T-helper 2 cell treated with Interferon-gamma antibody and Interleukin-4, amounts not matched to agents 5 μg/mL and 100 μg/mL, for 36 hours (primary cell): ENCODE data around the gene KCNC3.

Source experiments
- DNase-seq: peaks from one replicate; pipeline ENCODE4 v3.0.0; 2021; ENCODE audit warnings: low spot score
- H3K27ac Mint-ChIP-seq: one replicate; pipeline ENCODE4 v1.8.0; 2021; ENCODE audit warnings: mild to moderate bottlenecking, mixed read lengths
- H3K27me3 Mint-ChIP-seq: one replicate; pipeline ENCODE4 v1.8.0; 2021; ENCODE audit warnings: low read depth, mixed read lengths
- H3K36me3 Mint-ChIP-seq: one replicate; pipeline ENCODE4 v1.8.0; 2021; ENCODE audit warnings: low read depth, mixed read lengths
- H3K4me1 Mint-ChIP-seq: one replicate; pipeline ENCODE4 v1.8.0; 2021; ENCODE audit warnings: low read depth, mixed read lengths
- H3K4me3 Mint-ChIP-seq: one replicate; pipeline ENCODE4 v1.8.0; 2022; ENCODE audit warnings: mild to moderate bottlenecking, moderate library complexity, mixed read lengths
- H3K9me3 Mint-ChIP-seq: one replicate; pipeline ENCODE4 v1.8.0; 2021; ENCODE audit warnings: mixed read lengths

The KCNC3 gene

DNA sequence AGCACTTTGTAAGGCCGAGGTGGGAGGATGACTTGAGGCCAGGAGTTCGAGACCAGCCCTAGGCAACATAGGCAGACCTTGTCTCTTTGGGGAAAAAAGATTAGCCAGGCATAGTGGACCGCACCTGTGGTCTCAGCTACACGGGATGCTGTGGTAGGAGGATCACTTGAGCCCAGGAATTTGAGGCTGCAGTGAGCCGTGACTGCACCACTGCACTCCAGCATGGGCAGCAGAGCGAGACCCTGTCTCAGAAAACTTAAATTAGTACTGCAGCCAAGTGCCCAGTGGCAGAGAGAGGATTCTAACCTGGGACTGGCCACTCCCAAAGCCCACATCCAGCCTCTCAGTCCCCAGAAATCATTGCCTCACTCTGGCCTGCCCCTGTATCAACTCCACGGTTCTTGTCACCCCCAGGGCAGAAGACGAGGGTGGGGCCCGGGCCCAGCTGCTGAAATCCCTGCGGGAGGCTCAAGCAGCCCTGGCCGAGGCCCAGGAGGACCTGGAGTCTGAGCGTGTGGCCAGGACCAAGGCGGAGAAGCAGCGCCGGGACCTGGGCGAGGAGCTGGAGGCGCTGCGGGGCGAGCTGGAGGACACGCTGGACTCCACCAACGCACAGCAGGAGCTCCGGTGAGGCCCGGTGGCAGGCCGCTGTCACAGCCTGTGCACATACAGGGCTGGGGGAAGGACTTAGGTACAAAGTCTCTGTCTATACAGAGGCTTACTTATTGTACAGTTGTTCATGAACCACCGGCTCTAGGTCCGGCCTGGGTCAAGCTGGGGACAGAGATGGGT lies 53.4 kb downstream of the KCNC3 start:
- no peaks in the 10 kb centered on the region for H3K27me3 Mint-ChIP-seq
- no peak overlapping the region for H3K27ac Mint-ChIP-seq
- no peaks in the 10 kb centered on the region for H3K36me3 Mint-ChIP-seq
- H3K4me1 Mint-ChIP-seq = no peaks in the 10 kb centered on the region
- no peak for DNase-seq
- no peaks in the 10 kb centered on the region for H3K9me3 Mint-ChIP-seq
- H3K4me3 Mint-ChIP-seq = no peak overlapping the region

- Mint-ChIP-seq H3K36me3 (no peaks in the 10 kb centered on the region), H3K27me3 (no peaks in the 10 kb centered on the region), H3K4me1 (no peaks in the 10 kb centered on the region), H3K27ac (no peak overlapping the region), H3K9me3 (no peaks in the 10 kb centered on the region), H3K4me3 (no peak overlapping the region)
- no peak for DNase-seq
Observed at GRCh38 chr19:50273821-50274220, 55.4 kb downstream of the KCNC3 start.

GRCh38 chr19:50272263-50272897 lies 56.8 kb downstream of the KCNC3 start:
- no peaks in the 10 kb centered on the region for H3K4me1 Mint-ChIP-seq
- no peaks in the 10 kb centered on the region for H3K9me3 Mint-ChIP-seq
- H3K27me3 Mint-ChIP-seq = peaks cover 4% of the 10 kb centered on the region
- no peak for DNase-seq
- H3K4me3 Mint-ChIP-seq = no peak overlapping the region
- no peaks in the 10 kb centered on the region for H3K36me3 Mint-ChIP-seq
- no peak overlapping the region for H3K27ac Mint-ChIP-seq

DNA sequence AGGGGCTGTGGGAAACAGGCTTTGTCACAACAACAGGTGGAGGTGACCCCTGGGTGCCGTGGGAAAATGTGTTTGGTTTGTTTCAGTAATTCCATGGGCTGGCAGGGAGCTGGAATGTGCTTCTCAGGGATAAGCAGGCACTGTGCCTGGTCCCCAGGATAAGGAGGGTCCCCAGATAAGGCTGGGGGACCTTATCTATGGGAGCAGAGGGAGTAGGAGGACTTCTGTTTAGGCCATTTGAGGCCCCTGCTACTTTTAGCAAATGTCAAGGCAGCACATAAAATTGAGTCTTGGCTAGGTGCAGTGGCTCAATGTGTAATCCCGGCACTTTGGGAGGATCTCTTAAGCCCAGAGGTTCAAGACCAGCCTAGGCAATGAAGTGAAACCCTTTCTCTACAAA lies 59.5 kb downstream of the KCNC3 start:
- H3K27ac Mint-ChIP-seq = no peak overlapping the region
- no peaks in the 10 kb centered on the region for H3K4me1 Mint-ChIP-seq
- no peaks in the 10 kb centered on the region for H3K9me3 Mint-ChIP-seq

DNA sequence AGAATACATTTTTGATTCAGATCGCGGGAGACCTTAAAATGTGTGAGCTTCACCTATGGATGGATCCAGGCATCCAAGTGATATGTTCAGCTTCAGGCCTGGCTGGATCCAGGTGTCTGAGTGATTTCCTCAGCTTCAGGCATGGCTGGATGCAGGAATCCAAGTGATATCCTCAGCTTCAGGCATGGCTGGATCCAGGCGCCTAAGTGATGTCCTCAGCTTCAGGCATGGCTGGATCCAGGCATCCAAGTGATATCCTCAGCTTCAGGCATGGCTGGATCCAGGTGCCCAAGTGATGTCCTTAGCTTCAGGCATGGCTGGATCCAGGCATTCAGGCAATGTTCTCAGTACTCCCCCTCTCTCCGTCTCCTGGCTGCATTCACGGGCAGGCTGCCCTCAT lies 60.7 kb downstream of the KCNC3 start:
- Mint-ChIP-seq H3K4me1 (no peaks in the 10 kb centered on the region), H3K4me3 (no peak overlapping the region), H3K27me3 (peaks cover 4% of the 10 kb centered on the region), H3K9me3 (no peaks in the 10 kb centered on the region), H3K36me3 (no peaks in the 10 kb centered on the region), H3K27ac (no peak overlapping the region)
- no peak for DNase-seq

More for the DNA sequence above, 59.5 kb downstream of the KCNC3 start:
- H3K27me3 Mint-ChIP-seq = peaks cover 4% of the 10 kb centered on the region
- DNase-seq = no peak
- H3K36me3 Mint-ChIP-seq = no peaks in the 10 kb centered on the region
- no peak overlapping the region for H3K4me3 Mint-ChIP-seq

- Mint-ChIP-seq H3K27ac (no peak overlapping the region), H3K27me3 (peaks cover 4% of the 10 kb centered on the region), H3K4me1 (no peaks in the 10 kb centered on the region), H3K4me3 (no peak overlapping the region), H3K36me3 (no peaks in the 10 kb centered on the region), H3K9me3 (no peaks in the 10 kb centered on the region)
- no peak for DNase-seq
Observed at GRCh38 chr19:50268041-50268440, 61.1 kb downstream of the KCNC3 start.

DNA sequence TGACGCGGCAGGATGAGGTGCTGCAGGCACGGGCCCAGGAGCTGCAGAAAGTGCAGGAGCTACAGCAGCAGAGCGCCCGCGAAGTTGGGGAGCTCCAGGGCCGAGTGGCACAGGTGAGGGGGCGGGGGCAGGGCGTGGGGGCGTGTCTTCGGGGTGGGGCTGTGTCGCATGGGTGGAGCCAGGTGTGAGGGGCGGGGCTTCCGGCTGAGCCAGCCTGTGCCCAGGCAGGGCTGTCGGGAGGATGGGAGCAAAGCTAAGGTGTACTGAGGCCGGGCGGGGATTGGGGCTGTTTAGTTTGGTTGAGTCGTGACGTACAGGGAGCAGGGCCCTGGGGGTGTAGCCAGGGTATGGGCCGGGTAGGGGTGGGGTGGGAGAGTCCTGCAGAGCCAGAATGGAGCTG lies 62.3 kb downstream of the KCNC3 start:
- no peak for DNase-seq
- peaks cover 4% of the 10 kb centered on the region for H3K27me3 Mint-ChIP-seq
- no peaks in the 10 kb centered on the region for H3K36me3 Mint-ChIP-seq
- no peak overlapping the region for H3K27ac Mint-ChIP-seq
- H3K4me3 Mint-ChIP-seq = no peak overlapping the region
- H3K9me3 Mint-ChIP-seq = no peaks in the 10 kb centered on the region
- no peaks in the 10 kb centered on the region for H3K4me1 Mint-ChIP-seq

DNA sequence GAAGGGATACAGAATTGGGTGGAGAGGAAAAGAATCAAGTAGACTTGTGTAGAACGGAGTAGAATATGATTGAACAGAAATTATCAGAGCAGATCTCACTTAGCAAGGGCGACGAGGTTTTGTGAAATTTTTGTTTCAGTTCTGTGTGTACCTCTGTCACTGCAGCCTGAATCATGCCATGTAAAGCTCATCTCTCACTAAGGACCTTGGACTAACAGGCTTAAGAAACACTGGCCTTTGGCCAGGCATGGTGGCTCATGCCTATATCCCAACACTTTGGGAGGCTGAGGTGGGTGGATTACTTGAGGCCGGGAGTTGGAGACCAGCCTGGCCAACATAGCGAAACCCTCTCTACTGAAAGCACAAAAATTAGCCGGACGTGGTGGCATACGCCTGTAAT lies 63.1 kb downstream of the KCNC3 start:
- Mint-ChIP-seq H3K27ac (no peak overlapping the region), H3K4me1 (no peaks in the 10 kb centered on the region), H3K9me3 (no peaks in the 10 kb centered on the region), H3K27me3 (peaks cover 4% of the 10 kb centered on the region), H3K36me3 (no peaks in the 10 kb centered on the region), H3K4me3 (no peak overlapping the region)
- DNase-seq = no peak

DNA sequence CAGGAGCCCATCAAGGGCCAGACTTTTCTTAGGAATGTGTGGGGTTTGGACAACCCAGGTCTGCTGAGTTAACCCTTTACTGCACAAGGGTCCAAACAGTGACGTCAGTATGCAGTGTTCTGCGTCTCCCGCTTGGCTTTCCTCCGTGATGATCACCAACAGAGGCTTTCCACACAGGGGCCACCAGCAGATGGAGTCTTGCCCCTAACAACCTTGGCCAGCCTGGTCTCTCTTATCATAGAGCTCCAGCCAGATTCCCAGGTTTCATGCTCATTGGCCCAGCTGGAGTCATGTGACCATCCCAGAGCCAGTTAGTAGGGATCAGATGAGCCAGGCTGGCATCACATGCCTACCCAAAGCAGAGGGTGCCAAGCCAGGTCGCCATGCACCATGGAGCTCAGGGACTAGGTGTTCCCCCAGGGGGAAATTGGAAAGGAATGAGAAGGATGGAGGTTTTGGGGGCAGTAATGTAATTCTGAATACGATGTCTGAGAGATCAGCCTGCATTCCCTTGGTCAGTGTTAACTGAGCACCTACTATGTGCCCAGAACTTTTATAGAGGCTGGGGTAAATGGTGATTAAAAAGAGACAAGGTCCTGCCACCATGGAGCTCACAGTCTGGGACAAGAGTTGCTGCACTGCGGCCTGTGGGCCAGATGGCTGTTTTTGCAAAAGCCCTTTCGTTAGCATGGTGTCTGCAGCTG lies 64.5 kb downstream of the KCNC3 start:
- Mint-ChIP-seq H3K27me3 (peaks cover 4% of the 10 kb centered on the region), H3K4me3 (no peak overlapping the region), H3K27ac (no peak overlapping the region), H3K36me3 (no peaks in the 10 kb centered on the region), H3K9me3 (no peaks in the 10 kb centered on the region), H3K4me1 (no peaks in the 10 kb centered on the region)
- no peak for DNase-seq

DNA sequence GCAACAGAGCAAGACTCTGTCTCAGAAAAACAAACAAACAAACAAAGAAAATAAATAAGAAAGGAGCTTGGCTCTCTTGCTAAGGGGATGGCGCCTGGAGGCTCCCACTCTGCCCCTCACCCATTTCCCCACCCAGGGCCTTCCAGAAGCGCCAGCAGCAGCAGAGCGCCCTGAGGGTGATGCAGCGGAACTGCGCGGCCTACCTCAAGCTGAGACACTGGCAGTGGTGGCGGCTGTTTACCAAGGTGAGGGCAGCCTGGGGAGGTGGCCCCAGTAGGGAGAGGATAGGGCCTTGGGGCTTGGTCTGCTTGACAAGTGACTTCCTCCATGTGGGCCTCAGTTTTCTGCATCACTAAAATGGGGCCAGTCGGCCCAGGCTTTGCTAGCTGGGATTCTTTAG lies 66.0 kb downstream of the KCNC3 start:
- Mint-ChIP-seq H3K36me3 (no peaks in the 10 kb centered on the region), H3K4me3 (no peak overlapping the region), H3K4me1 (no peaks in the 10 kb centered on the region), H3K27ac (no peak overlapping the region), H3K9me3 (no peaks in the 10 kb centered on the region), H3K27me3 (peaks cover 4% of the 10 kb centered on the region)
- no peak for DNase-seq
